ENCODE measurements around the gene CD3E.

CD3E gene

GRCh38 chr11:118304568-118305248 is at the start of gene CD3E:
TSS of gene CD3E (plus strand) at chr11:118304730. CDS start at chr11:118304953, 223 bp downstream.
- no peak for DNase-seq

GRCh38 chr11:118258410-118258809 is 46.1 kb upstream of the CD3E start:
- no peak for DNase-seq

GRCh38 chr11:118259138-118259537 is 45.4 kb upstream of the CD3E start:
- DNase-seq: no peak

GRCh38 chr11:118260353-118260752 is 44.2 kb upstream of the CD3E start:
- no peak for DNase-seq

GRCh38 chr11:118263112-118263511 is 41.4 kb upstream of the CD3E start:
- DNase-seq: no peak

- DNase-seq: no peak
These were observed 40.6 kb upstream of the CD3E start, which contains the start of gene MPZL2 for GRCh38 chr11:118263695-118264568. TSS of gene MPZL2 (minus strand) at chr11:118264297. CDS start at chr11:118264153, 144 bp downstream.

GRCh38 chr11:118264569-118265465 is 39.7 kb upstream of the CD3E start:
- DNase-seq: no peak

- no peak for DNase-seq
These were observed 38.6 kb upstream of the CD3E start for GRCh38 chr11:118265954-118266353.

GRCh38 chr11:118267486-118267885 is 37.0 kb upstream of the CD3E start:
- DNase-seq: peak; percentile 54

GRCh38 chr11:118272001-118272400 is 32.5 kb upstream of the CD3E start:
- DNase-seq: no peak

GRCh38 chr11:118274186-118274585 is 30.3 kb upstream of the CD3E start:
- DNase-seq: no peak

- no peak for DNase-seq
These were observed 29.4 kb upstream of the CD3E start for GRCh38 chr11:118275176-118275575.

GRCh38 chr11:118276422-118276821 is 28.1 kb upstream of the CD3E start:
- DNase-seq: no peak

- no peak for DNase-seq
These were observed 27.2 kb upstream of the CD3E start for GRCh38 chr11:118277312-118277711.

- DNase-seq: no peak
These were observed 23.2 kb upstream of the CD3E start for GRCh38 chr11:118281284-118281683.

- no peak for DNase-seq
These were observed 21.9 kb upstream of the CD3E start for GRCh38 chr11:118282606-118283005.

GRCh38 chr11:118283037-118283636 is 21.4 kb upstream of the CD3E start:
- DNase-seq: peak; percentile 5

- no peak for DNase-seq
These were observed 20.7 kb upstream of the CD3E start for GRCh38 chr11:118283756-118284350.

- no peak for DNase-seq
These were observed 18.0 kb upstream of the CD3E start for GRCh38 chr11:118286545-118286944.

GRCh38 chr11:118287006-118287405 is 17.5 kb upstream of the CD3E start:
- DNase-seq: no peak

GRCh38 chr11:118289401-118289800 is 15.1 kb upstream of the CD3E start:
- no peak for DNase-seq

GRCh38 chr11:118290923-118291322 is 13.6 kb upstream of the CD3E start:
- no peak for DNase-seq

All from NCI-H2227 treated with DMSO at 0.1 percent for 48 hours (cell line).